Measurements from ENCODE around the gene ATP5F1E.

Gene ATP5F1E

GRCh38 chr20:59032713-59033059, 551 bp upstream of the ATP5F1E start:
- H3K4me1 ChIP-seq (ENCODE audit: control insufficient read depth, insufficient read depth, low read length) = peaks cover 14% of the 10 kb centered on the region
- peaks cover 24 to 41% of the 10 kb centered on the region in 2 donors for H3K36me3 ChIP-seq (ENCODE audit: control insufficient read depth in 2 of 2, insufficient read depth in 2 of 2, low read length in 2 of 2)
- no peaks in the 10 kb centered on the region for H3K27me3 ChIP-seq (ENCODE audit: control insufficient read depth in 1 of 2, insufficient read depth in 2 of 2, low read length in 2 of 2)
- H3K9me3 ChIP-seq (ENCODE audit: control insufficient read depth in 2 of 2, low read length in 2 of 2) = no peaks in the 10 kb centered on the region
- peak overlapping the region; percentile 77 for H3K27ac ChIP-seq (ENCODE audit: low read length)
- peak overlapping the region; percentile 67 to 72 for H3K9ac ChIP-seq (ENCODE audit: low read length in 2 of 2)
- H3K4me3 ChIP-seq (ENCODE audit: low read length in 2 of 2) = peak overlapping the region; percentile 72 to 85

- Histone ChIP-seq H3K4me3 (ENCODE audit: low read length in 2 of 2) (peak overlapping the region; percentile 60 to 85), H3K9me3 (ENCODE audit: control insufficient read depth in 2 of 2, low read length in 2 of 2) (no peaks in the 10 kb centered on the region), H3K4me1 (ENCODE audit: control insufficient read depth, insufficient read depth, low read length) (peaks cover 14% of the 10 kb centered on the region), H3K36me3 (ENCODE audit: control insufficient read depth in 2 of 2, insufficient read depth in 2 of 2, low read length in 2 of 2) (peaks cover 21 to 34% of the 10 kb centered on the region in 2 donors), H3K27me3 (ENCODE audit: control insufficient read depth in 1 of 2, insufficient read depth in 2 of 2, low read length in 2 of 2) (no peaks in the 10 kb centered on the region), H3K27ac (ENCODE audit: low read length) (peak overlapping the region; percentile 77), H3K9ac (ENCODE audit: low read length in 2 of 2) (peak overlapping the region; percentile 75 to 84)
These were observed 542 bp downstream of the ATP5F1E start for GRCh38 chr20:59031564-59032022.

GRCh38 chr20:59030911-59031563, 1.1 kb downstream of the ATP5F1E start:
- peak overlapping the region; percentile 75 to 84 for H3K9ac ChIP-seq (ENCODE audit: low read length in 2 of 2)
- peaks cover 18 to 30% of the 10 kb centered on the region in 2 donors for H3K36me3 ChIP-seq (ENCODE audit: control insufficient read depth in 2 of 2, insufficient read depth in 2 of 2, low read length in 2 of 2)
- no peaks in the 10 kb centered on the region for H3K27me3 ChIP-seq (ENCODE audit: control insufficient read depth in 1 of 2, insufficient read depth in 2 of 2, low read length in 2 of 2)
- H3K4me1 ChIP-seq (ENCODE audit: control insufficient read depth, insufficient read depth, low read length) = peaks cover 14% of the 10 kb centered on the region
- peak overlapping the region; percentile 60 to 85 for H3K4me3 ChIP-seq (ENCODE audit: low read length in 2 of 2)
- H3K9me3 ChIP-seq (ENCODE audit: control insufficient read depth in 2 of 2, low read length in 2 of 2) = no peaks in the 10 kb centered on the region
- H3K27ac ChIP-seq (ENCODE audit: low read length) = no peak overlapping the region

- Histone ChIP-seq H3K9me3 (ENCODE audit: control insufficient read depth in 2 of 2, low read length in 2 of 2) (no peaks in the 10 kb centered on the region), H3K4me1 (ENCODE audit: control insufficient read depth, insufficient read depth, low read length) (peaks cover 14% of the 10 kb centered on the region), H3K4me3 (ENCODE audit: low read length in 2 of 2) (peak overlapping the region in 1 of 2 donors; percentile 10), H3K27me3 (ENCODE audit: control insufficient read depth in 1 of 2, insufficient read depth in 2 of 2, low read length in 2 of 2) (no peaks in the 10 kb centered on the region), H3K27ac (ENCODE audit: low read length) (no peak overlapping the region), H3K36me3 (ENCODE audit: control insufficient read depth in 2 of 2, insufficient read depth in 2 of 2, low read length in 2 of 2) (peaks cover 22 to 32% of the 10 kb centered on the region in 2 donors), H3K9ac (ENCODE audit: low read length in 2 of 2) (no peak overlapping the region)
These were observed 3.3 kb downstream of the ATP5F1E start for GRCh38 chr20:59028812-59029211.

- Histone ChIP-seq H3K27ac (ENCODE audit: low read length) (no peak overlapping the region), H3K4me3 (ENCODE audit: low read length in 2 of 2) (no peak overlapping the region), H3K9me3 (ENCODE audit: control insufficient read depth in 2 of 2, low read length in 2 of 2) (no peaks in the 10 kb centered on the region), H3K9ac (ENCODE audit: low read length in 2 of 2) (no peak overlapping the region), H3K4me1 (ENCODE audit: control insufficient read depth, insufficient read depth, low read length) (peaks cover 14% of the 10 kb centered on the region), H3K36me3 (ENCODE audit: control insufficient read depth in 2 of 2, insufficient read depth in 2 of 2, low read length in 2 of 2) (peaks cover 27 to 35% of the 10 kb centered on the region in 2 donors), H3K27me3 (ENCODE audit: control insufficient read depth in 1 of 2, insufficient read depth in 2 of 2, low read length in 2 of 2) (no peaks in the 10 kb centered on the region)
These were observed 4.3 kb downstream of the ATP5F1E start for GRCh38 chr20:59027741-59028320.

GRCh38 chr20:59026904-59027740, 5.0 kb downstream of the ATP5F1E start:
- no peak overlapping the region for H3K27ac ChIP-seq (ENCODE audit: low read length)
- H3K4me1 ChIP-seq (ENCODE audit: control insufficient read depth, insufficient read depth, low read length) = peaks cover 14% of the 10 kb centered on the region
- no peak overlapping the region for H3K9ac ChIP-seq (ENCODE audit: low read length in 2 of 2)
- no peak overlapping the region for H3K4me3 ChIP-seq (ENCODE audit: low read length in 2 of 2)
- H3K27me3 ChIP-seq (ENCODE audit: control insufficient read depth in 1 of 2, insufficient read depth in 2 of 2, low read length in 2 of 2) = no peaks in the 10 kb centered on the region
- H3K9me3 ChIP-seq (ENCODE audit: control insufficient read depth in 2 of 2, low read length in 2 of 2) = no peaks in the 10 kb centered on the region
- H3K36me3 ChIP-seq (ENCODE audit: control insufficient read depth in 2 of 2, insufficient read depth in 2 of 2, low read length in 2 of 2) = peaks cover 31 to 37% of the 10 kb centered on the region in 2 donors

GRCh38 chr20:59025511-59025910, 6.6 kb downstream of the ATP5F1E start:
- peaks cover 31 to 37% of the 10 kb centered on the region in 2 donors for H3K36me3 ChIP-seq (ENCODE audit: control insufficient read depth in 2 of 2, insufficient read depth in 2 of 2, low read length in 2 of 2)
- H3K4me3 ChIP-seq (ENCODE audit: low read length in 2 of 2) = no peak overlapping the region
- H3K4me1 ChIP-seq (ENCODE audit: control insufficient read depth, insufficient read depth, low read length) = peaks cover 5% of the 10 kb centered on the region
- no peaks in the 10 kb centered on the region for H3K9me3 ChIP-seq (ENCODE audit: control insufficient read depth in 2 of 2, low read length in 2 of 2)
- H3K27me3 ChIP-seq (ENCODE audit: control insufficient read depth in 1 of 2, insufficient read depth in 2 of 2, low read length in 2 of 2) = no peaks in the 10 kb centered on the region
- H3K9ac ChIP-seq (ENCODE audit: low read length in 2 of 2) = no peak overlapping the region
- no peak overlapping the region for H3K27ac ChIP-seq (ENCODE audit: low read length)

- Histone ChIP-seq H3K36me3 (ENCODE audit: control insufficient read depth in 2 of 2, insufficient read depth in 2 of 2, low read length in 2 of 2) (peaks cover 31 to 34% of the 10 kb centered on the region in 2 donors), H3K9me3 (ENCODE audit: control insufficient read depth in 2 of 2, low read length in 2 of 2) (no peaks in the 10 kb centered on the region), H3K4me3 (ENCODE audit: low read length in 2 of 2) (no peak overlapping the region), H3K4me1 (ENCODE audit: control insufficient read depth, insufficient read depth, low read length) (peaks cover 5% of the 10 kb centered on the region), H3K27me3 (ENCODE audit: control insufficient read depth in 1 of 2, insufficient read depth in 2 of 2, low read length in 2 of 2) (no peaks in the 10 kb centered on the region), H3K9ac (ENCODE audit: low read length in 2 of 2) (no peak overlapping the region), H3K27ac (ENCODE audit: low read length) (no peak overlapping the region)
These were observed 7.0 kb downstream of the ATP5F1E start for GRCh38 chr20:59025086-59025485.

GRCh38 chr20:59024111-59024530, 8.0 kb downstream of the ATP5F1E start:
- no peak overlapping the region for H3K9ac ChIP-seq (ENCODE audit: low read length in 2 of 2)

GRCh38 chr20:59023616-59024015, 8.5 kb downstream of the ATP5F1E start:
- H3K9me3 ChIP-seq (ENCODE audit: control insufficient read depth in 2 of 2, low read length in 2 of 2) = no peaks in the 10 kb centered on the region
- H3K27me3 ChIP-seq (ENCODE audit: control insufficient read depth in 1 of 2, insufficient read depth in 2 of 2, low read length in 2 of 2) = no peaks in the 10 kb centered on the region
- no peak overlapping the region for H3K9ac ChIP-seq (ENCODE audit: low read length in 2 of 2)
- peaks cover 27% of the 10 kb centered on the region in 2 donors for H3K36me3 ChIP-seq (ENCODE audit: control insufficient read depth in 2 of 2, insufficient read depth in 2 of 2, low read length in 2 of 2)
- no peak overlapping the region for H3K27ac ChIP-seq (ENCODE audit: low read length)
- H3K4me1 ChIP-seq (ENCODE audit: control insufficient read depth, insufficient read depth, low read length) = no peaks in the 10 kb centered on the region
- no peak overlapping the region for H3K4me3 ChIP-seq (ENCODE audit: low read length in 2 of 2)

More at GRCh38 chr20:59024111-59024530, 8.0 kb downstream of the ATP5F1E start:
- H3K36me3 ChIP-seq (ENCODE audit: control insufficient read depth in 2 of 2, insufficient read depth in 2 of 2, low read length in 2 of 2) = peaks cover 27 to 28% of the 10 kb centered on the region in 2 donors
- no peak overlapping the region for H3K27ac ChIP-seq (ENCODE audit: low read length)
- H3K4me1 ChIP-seq (ENCODE audit: control insufficient read depth, insufficient read depth, low read length) = peaks cover 3% of the 10 kb centered on the region
- no peaks in the 10 kb centered on the region for H3K27me3 ChIP-seq (ENCODE audit: control insufficient read depth in 1 of 2, insufficient read depth in 2 of 2, low read length in 2 of 2)
- no peaks in the 10 kb centered on the region for H3K9me3 ChIP-seq (ENCODE audit: control insufficient read depth in 2 of 2, low read length in 2 of 2)
- H3K4me3 ChIP-seq (ENCODE audit: low read length in 2 of 2) = no peak overlapping the region

All from stomach smooth muscle (tissue), 2 donors.